ENCODE measurements around the gene CYREN.

DNA sequence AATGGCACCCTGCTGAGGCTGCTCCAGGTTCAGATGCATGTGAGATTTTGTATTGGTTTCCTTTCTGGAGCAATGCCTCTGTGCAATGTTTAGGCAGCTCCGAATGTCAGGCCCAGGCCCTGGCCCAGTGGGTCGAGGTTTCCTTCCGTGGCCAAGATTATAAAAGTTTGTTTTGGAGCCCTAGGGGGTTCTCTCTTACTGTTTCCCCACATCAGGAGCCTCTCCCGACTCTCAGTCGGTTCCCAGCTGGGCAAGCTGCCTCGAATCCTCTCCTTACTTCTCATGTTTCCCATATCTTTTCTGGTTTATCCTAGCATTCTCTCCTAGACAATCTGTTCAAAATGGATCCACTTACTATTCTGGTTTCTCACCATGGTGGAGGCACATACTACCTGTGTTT, 11.6 kb downstream of the CYREN start:
- no peak for TF ChIP-seq MYNN (IDR thresholded peaks at IDR 0.05)
- TF ChIP-seq MYNN (CRISPR knock-in tag; IDR thresholded peaks at IDR 0.05), result no peak
- TF ChIP-seq IRF2 (CRISPR knock-in tag; IDR thresholded peaks at IDR 0.05), result no peak
- TF ChIP-seq RFX5 (IDR thresholded peaks at IDR 0.05; ENCODE audit: low read depth, low read length), result no peak
- TF ChIP-seq, protein P1, sequence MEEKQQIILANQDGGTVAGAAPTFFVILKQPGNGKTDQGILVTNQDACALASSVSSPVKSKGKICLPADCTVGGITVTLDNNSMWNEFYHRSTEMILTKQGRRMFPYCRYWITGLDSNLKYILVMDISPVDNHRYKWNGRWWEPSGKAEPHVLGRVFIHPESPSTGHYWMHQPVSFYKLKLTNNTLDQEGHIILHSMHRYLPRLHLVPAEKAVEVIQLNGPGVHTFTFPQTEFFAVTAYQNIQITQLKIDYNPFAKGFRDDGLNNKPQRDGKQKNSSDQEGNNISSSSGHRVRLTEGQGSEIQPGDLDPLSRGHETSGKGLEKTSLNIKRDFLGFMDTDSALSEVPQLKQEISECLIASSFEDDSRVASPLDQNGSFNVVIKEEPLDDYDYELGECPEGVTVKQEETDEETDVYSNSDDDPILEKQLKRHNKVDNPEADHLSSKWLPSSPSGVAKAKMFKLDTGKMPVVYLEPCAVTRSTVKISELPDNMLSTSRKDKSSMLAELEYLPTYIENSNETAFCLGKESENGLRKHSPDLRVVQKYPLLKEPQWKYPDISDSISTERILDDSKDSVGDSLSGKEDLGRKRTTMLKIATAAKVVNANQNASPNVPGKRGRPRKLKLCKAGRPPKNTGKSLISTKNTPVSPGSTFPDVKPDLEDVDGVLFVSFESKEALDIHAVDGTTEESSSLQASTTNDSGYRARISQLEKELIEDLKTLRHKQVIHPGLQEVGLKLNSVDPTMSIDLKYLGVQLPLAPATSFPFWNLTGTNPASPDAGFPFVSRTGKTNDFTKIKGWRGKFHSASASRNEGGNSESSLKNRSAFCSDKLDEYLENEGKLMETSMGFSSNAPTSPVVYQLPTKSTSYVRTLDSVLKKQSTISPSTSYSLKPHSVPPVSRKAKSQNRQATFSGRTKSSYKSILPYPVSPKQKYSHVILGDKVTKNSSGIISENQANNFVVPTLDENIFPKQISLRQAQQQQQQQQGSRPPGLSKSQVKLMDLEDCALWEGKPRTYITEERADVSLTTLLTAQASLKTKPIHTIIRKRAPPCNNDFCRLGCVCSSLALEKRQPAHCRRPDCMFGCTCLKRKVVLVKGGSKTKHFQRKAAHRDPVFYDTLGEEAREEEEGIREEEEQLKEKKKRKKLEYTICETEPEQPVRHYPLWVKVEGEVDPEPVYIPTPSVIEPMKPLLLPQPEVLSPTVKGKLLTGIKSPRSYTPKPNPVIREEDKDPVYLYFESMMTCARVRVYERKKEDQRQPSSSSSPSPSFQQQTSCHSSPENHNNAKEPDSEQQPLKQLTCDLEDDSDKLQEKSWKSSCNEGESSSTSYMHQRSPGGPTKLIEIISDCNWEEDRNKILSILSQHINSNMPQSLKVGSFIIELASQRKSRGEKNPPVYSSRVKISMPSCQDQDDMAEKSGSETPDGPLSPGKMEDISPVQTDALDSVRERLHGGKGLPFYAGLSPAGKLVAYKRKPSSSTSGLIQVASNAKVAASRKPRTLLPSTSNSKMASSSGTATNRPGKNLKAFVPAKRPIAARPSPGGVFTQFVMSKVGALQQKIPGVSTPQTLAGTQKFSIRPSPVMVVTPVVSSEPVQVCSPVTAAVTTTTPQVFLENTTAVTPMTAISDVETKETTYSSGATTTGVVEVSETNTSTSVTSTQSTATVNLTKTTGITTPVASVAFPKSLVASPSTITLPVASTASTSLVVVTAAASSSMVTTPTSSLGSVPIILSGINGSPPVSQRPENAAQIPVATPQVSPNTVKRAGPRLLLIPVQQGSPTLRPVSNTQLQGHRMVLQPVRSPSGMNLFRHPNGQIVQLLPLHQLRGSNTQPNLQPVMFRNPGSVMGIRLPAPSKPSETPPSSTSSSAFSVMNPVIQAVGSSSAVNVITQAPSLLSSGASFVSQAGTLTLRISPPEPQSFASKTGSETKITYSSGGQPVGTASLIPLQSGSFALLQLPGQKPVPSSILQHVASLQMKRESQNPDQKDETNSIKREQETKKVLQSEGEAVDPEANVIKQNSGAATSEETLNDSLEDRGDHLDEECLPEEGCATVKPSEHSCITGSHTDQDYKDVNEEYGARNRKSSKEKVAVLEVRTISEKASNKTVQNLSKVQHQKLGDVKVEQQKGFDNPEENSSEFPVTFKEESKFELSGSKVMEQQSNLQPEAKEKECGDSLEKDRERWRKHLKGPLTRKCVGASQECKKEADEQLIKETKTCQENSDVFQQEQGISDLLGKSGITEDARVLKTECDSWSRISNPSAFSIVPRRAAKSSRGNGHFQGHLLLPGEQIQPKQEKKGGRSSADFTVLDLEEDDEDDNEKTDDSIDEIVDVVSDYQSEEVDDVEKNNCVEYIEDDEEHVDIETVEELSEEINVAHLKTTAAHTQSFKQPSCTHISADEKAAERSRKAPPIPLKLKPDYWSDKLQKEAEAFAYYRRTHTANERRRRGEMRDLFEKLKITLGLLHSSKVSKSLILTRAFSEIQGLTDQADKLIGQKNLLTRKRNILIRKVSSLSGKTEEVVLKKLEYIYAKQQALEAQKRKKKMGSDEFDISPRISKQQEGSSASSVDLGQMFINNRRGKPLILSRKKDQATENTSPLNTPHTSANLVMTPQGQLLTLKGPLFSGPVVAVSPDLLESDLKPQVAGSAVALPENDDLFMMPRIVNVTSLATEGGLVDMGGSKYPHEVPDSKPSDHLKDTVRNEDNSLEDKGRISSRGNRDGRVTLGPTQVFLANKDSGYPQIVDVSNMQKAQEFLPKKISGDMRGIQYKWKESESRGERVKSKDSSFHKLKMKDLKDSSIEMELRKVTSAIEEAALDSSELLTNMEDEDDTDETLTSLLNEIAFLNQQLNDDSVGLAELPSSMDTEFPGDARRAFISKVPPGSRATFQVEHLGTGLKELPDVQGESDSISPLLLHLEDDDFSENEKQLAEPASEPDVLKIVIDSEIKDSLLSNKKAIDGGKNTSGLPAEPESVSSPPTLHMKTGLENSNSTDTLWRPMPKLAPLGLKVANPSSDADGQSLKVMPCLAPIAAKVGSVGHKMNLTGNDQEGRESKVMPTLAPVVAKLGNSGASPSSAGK (IDR thresholded peaks at IDR 0.05), result no peak
- TF ChIP-seq GABPB1 (CRISPR knock-in tag; IDR thresholded peaks at IDR 0.05), result no peak
- TF ChIP-seq, protein P2, sequence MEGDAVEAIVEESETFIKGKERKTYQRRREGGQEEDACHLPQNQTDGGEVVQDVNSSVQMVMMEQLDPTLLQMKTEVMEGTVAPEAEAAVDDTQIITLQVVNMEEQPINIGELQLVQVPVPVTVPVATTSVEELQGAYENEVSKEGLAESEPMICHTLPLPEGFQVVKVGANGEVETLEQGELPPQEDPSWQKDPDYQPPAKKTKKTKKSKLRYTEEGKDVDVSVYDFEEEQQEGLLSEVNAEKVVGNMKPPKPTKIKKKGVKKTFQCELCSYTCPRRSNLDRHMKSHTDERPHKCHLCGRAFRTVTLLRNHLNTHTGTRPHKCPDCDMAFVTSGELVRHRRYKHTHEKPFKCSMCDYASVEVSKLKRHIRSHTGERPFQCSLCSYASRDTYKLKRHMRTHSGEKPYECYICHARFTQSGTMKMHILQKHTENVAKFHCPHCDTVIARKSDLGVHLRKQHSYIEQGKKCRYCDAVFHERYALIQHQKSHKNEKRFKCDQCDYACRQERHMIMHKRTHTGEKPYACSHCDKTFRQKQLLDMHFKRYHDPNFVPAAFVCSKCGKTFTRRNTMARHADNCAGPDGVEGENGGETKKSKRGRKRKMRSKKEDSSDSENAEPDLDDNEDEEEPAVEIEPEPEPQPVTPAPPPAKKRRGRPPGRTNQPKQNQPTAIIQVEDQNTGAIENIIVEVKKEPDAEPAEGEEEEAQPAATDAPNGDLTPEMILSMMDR (IDR thresholded peaks at IDR 0.05 in 2 of 3, conservative IDR thresholded peaks at IDR 0.05 in 1 of 3; ENCODE audit: insufficient read depth in 2 of 3, low read depth in 1 of 3, low read length in 3 of 3), result no peak
- no peak for TF ChIP-seq HCFC1 (IDR thresholded peaks at IDR 0.05; ENCODE audit: low read depth, low read length)
- TF ChIP-seq BHLHE40 (IDR thresholded peaks at IDR 0.05; ENCODE audit: low read length), result no peak
- TF ChIP-seq SRSF3 (IDR thresholded peaks at IDR 0.05; ENCODE audit: insufficient read depth, low read length), result no peak
- TF ChIP-seq ZNF780A (CRISPR knock-in tag; IDR thresholded peaks at IDR 0.05), result no peak
- TF ChIP-seq POLR2AphosphoS5 (IDR thresholded peaks at IDR 0.05; ENCODE audit: control insufficient read depth, insufficient read depth, low read depth, low read length), result no peak
- no peak for TF ChIP-seq MAZ (CRISPR knock-in tag; conservative IDR thresholded peaks at IDR 0.05 in 1 of 2, IDR thresholded peaks at IDR 0.05 in 1 of 2)
- no peak for TF ChIP-seq ZNF24 (IDR thresholded peaks at IDR 0.05)
